CD4-positive, alpha-beta T cell treated with Interleukin-6 at 100 ng/mL for 8 hours (primary cell): Measurements from ENCODE around the gene PRKG1.
"Not testable (repeated sequence)": the region's sequence is repeated elsewhere in the genome, so short reads cannot be mapped to it uniquely, and the experiment has no call there.

Experiments
- DNase-seq: peaks from one replicate; pipeline ENCODE4 v3.0.0-alpha.2; 2020; ENCODE audit warnings: mixed read lengths, low spot score

The PRKG1 gene

DNA sequence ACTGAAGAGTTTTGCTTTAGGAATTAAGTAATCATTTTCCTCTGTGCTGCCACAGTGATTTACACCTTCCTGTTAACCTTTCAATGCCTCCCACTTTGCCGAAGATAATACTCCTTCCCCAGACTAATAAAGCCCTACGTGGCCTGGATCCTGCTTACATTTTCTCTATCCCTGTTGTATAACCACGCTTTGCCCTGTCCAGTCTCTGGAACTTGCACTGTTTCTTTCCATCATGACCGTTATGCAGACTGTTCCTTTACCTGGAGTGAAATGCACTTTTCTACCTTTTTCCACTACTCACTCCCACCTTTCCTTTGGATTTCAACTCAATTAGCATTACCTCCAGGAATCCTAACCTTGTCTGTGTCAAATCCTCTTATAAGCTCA is 154.4 kb downstream of the PRKG1 start:
- no peak for DNase-seq

DNA sequence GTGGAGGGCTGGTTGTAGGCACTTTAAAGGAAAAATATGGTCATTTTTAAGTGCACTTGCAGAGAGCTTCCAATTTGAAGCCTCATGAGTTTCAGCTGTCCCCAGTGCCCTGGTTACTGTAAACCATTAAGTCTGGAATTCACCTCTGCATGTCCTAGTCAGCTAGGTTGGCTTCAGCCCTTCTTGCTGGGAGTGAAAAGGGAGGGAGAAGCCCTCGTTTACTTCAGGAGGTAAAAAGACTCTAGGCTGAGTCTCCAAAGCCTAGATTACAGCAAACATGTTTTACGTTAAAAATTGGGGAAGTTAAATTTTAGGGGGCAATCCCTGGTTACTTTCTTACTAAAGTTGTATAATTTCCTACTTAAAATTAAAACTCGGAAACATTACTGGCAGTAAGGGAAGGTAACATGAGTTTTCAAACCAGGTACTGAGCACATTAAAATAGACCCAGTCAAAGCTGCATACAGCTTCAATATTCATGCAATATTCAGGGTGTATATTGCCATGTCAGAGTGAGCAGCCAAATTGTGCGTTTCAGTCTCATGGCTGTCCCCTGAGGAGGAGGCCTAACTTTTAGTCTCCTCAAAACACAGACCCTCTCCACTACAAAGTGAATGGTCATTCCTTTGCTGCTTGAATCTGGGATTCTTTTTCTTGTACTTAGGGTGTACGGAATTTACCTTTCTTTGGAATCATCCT is 156.7 kb downstream of the PRKG1 start:
- no peak for DNase-seq

DNA sequence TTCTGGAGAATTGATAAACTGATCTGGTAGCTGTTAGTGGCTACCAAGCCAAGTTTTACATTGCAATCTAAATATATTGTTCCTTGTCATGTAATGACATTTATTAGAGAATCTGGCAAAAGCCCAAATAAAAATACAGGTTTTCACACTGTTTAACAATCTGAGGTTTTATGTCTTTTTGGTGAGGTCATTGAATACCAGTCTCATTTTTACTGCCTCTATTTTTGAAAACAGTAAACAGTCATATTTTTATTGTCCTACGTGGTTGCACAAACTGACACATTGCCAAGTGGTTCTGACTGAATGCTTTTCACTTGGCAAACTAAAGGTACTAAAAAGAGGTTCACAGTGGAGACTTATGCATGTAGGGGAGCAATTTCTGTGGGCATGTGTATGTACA is 157.5 kb downstream of the PRKG1 start:
- no peak for DNase-seq

DNA sequence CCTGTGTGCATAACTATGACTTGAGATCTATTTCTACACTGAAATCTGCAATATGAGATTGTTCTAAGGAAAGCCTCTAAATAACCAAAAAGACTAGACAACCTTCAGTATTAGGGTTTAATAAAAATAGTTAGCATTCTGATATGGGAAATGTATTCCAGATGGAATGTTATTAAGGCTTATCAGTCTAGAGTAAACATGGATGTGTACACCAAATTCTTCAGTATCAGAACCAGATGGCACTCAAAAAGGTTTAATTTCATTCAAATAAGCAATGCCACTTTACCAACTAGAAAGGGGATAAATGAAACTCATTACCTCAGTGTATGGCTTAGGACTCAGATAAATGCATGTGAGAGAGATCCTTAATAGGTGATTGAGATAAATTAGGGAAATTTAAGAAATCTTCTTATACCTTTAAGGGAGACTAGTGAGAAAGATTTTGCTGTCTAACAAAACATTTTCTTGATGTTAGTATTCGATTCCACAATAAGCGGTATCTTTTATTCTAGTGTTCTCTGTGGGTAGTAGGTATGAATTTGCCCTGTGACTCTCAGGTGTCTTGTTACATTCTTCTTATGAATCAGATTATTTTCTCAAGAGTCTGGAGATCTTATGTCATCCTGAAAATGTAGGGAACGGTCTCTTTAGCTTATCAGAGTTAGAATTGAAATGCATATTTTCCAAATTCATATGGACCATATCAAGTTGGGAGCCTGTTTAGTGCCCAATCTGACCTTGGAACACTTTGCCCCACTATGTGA is 159.2 kb downstream of the PRKG1 start:
- no peak for DNase-seq

DNA sequence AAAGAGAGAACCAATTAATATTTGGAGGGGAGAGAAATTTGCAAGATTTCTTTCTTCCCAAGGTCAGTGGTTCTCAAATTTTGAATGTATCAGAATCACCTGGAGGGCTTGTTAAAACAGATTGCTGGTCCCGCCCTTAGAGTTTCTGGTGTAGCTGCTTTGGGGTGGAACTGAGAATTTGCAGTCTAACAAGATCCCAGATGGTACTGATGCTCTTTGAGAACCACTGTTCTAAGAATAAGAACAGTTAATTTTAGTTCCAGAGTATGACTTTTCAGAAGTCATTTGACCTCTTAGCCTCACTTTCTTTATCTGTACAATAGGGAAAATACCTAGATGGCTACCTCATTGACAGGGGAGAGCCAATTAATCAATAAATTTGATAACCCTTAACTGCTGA is 161.6 kb downstream of the PRKG1 start:
- no peak for DNase-seq

DNA sequence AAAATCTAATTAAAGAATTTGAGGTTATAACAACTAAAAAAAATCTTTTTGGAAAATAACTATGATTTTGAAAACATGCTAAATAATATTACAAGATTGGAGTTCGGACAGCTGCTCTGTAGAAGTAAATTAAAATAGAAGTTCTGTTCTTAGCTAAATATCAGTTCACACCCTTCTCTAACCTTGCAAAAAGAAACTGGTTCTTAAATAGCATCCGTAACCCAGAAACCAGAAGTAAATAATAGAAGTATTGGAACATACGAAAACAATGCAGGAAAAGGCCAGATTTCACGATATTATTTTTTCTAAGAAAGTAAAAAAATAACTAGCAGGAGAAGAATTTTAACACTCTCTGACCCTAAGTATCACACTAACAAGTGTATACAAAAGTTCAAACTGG is 164.7 kb downstream of the PRKG1 start:
- no peak for DNase-seq

DNA sequence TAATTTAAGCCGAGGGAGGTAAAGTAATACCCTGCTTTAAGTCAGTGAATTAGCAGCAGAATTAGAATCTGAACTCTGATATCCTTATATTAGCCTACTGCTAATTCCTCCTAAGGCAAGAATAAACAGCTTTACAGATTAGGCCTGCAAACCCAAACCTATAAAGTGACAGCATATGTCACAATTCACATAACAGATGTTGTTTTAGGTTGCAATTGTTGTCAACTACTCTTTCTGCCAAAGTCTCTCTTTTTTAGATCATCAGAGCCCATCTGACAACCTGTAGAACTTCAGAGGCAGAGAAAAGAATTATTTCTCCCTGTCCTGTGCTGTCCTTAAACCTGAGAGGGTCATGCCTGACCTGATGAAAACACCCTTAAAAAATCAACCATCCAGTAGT is 167.2 kb downstream of the PRKG1 start:
- DNase-seq = no peak

DNA sequence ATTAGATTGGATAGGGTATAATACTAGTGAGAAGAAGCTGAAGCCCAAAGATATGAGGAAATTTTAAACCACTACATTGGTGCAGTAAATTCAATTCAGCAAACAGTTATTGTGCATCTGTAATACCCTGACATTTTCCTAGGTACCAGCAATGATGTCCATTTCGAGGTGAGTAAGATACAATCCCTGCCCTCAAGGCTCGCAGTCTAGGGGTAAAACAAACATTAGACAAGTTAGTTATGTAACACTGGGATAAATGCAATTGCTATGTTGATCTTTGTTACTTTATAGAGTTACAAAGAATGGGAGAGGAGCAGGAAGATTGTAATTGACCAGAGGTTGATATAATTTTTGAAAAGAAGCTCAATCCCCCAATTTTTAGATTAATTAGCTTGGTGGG is 168.1 kb downstream of the PRKG1 start:
- no peak for DNase-seq

DNA sequence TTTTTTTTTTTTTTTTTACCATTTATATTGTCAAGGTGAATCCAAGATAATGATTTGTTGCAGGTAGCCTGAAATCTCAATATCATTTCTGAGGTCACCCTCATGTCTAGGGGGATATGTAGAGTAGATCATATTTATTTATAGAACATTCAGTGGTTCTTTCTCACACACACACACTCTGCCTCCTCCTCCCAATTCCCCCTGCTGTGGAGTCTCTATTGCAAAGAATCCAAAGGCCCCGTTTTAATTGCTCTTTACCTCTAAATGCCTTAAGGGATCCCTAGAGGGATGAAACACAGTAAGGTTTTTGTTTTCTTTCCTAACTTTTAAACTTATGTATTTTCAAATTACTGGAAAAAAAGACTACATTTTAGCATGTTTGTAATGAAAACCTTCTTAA is 170.0 kb downstream of the PRKG1 start:
- no peak for DNase-seq

DNA sequence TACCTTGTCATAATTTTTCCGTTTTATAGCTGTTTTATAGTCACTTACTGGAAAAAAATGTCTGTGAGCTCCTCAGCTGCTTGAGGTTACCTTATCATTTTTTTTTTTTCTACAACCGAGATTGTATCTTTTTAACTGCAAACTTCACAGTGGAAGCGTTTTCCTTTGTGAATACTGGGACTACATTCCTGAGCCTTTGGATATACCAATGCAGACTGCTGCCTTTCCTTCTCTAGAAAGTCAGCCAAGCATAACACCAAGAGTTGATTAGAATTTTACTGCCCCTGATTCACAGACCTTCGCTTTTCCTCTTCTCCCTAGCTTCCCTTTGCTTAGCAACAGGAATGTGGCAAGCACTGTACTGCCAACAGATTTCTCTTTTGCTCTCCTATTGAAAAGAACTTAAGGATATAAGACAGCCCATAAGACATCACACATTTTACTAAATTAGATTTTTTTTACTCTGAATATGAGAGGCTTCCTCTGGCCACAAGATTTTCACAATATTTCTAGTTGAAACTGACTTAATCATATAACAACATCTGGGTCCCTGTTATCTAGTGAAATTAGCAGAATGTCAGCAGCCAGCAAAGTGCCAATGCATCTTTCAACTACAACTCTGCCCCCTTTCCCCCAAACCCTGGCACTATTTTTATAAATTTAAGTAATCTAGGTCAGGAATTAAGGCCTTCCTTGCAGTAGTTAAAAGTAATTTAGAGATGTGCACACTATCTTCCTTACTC is 170.6 kb downstream of the PRKG1 start:
- no peak for DNase-seq

DNA sequence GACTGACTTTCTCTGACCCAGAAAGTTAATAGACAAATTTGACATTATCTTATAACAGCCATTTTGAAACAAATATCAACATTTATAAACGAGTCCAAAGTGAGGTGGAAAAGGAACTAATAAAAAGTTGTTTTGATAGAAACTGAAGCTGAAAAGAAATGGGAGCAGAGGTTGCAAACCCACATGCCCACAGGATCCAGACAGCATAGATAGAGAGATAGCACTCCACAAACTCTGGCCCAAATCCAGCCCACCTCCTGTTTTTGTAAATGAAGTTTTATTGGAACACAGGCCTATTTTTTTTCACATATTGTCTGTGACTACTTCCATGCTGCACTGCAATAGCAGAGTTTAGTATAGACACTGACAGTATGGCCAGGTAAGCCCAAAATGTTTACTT is 171.9 kb downstream of the PRKG1 start:
- DNase-seq = no peak

DNA sequence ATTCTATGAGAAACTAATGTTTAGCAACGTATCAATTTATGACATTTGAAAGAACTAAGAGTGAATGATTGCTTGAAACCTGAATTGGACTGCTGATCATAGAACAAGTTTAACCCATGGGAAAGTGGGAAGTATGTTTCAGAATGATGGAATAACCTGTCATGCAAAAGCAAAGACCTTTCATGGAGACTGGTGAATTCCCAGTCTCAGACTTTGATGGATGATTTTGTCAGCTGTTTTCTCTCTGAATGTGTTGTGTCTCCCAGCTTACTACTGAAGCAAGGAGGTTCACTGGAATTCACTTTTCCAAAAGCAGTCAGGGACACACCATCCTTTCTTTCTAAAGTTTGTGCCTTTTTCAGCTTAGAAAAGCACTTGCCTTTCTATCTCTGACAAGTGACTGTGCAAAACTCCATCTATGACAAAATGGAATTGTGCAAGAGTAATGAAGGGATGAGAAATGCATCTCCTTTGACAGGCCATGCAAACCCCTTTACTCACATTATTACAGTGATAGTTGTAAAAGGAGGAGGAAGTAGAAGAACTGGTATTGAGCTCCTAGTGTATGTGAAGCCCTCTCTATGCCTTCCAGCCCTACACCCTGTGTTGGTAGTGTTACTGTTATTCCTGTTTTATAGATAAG is 176.1 kb downstream of the PRKG1 start:
- DNase-seq = no peak

DNA sequence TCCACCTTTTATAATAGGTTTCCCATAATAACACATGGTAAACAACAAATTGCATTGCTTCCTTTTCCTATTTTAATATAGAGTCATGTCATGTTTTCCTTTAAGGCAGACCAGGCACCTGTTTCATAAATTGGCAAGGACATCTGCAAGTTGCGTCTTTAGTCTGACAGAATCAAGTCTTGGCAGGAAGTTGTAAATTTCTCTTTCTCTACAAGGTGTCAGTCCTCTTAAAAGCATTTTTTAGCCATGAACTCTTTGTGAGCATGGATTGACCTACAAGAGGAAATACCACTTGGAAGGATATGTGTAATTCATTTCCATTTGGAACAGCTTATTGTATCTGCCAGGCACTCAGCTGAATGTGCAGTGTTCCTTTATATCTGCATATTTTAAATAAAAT is 176.8 kb downstream of the PRKG1 start:
- no peak for DNase-seq

DNA sequence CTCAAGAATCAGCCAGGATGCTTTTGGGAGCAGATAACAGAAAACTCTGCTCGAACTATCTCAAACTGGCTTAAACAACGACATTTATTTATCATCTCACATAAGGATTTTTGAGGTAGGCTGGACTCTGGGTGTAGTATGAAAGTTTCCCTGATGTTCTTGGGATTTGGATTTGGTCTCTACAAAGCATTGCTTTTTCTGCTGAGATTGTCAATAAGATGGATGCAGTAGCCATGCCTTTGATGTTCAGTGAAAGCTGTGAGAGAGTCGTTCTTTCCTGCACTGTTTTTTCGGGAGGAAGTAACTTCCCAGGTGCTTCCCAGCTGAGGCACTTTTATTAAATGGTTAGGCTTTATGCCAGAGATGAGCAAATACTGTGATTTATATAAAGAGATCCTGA is 181.1 kb downstream of the PRKG1 start:
- DNase-seq = no peak

DNA sequence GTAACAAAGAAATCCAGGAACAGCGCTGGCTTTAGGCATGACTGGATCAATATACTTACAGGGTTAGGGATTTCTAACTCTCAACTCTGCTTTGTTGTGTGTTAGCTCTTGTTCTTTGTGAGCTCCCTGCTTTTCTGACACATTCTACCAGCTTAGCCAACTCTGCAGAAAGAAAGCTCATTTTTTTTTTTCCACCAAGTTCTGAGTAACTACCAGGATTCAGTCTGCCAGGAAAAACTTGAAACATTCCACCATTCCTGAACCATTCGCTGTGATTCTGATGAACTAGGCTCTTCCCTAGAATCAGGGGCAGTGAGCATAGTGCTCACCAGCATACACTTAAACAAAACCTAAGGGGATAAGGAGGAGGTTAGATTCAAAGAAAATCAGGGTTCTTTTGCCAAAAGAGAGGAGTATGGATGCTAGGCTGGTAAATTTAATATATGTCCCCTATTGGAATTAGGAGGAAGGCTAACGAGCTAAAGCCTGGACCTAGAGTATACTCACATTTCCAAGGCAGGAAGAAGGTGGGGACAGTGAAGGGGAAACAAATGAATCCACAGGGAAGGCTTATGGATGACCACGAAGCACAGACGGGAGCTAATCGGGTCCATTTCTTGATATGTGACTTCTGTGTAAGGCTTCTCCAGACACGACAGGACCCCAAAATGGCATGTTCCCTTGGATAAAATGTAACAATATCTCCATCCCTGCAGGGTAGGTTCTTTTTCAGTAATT is 183.4 kb downstream of the PRKG1 start:
- no peak for DNase-seq

DNA sequence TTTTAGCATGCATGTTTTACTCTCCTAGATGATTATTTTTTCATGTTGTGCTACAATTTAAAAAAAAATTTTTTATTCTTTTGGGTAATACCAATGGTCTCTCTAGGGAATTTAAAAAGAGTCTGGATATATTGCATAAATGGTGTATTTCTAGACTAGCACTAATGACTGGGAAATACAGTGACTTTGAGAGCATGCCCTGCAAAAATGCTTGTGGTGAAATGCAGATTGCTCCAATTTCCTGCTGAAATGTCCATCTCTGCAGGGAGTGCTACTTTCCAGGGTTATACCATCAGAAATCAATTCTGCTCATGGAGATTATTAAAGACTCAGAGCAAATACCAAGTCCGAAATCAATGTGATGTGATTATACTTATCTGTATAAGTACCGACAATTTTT is 186.1 kb downstream of the PRKG1 start:
- no peak for DNase-seq

DNA sequence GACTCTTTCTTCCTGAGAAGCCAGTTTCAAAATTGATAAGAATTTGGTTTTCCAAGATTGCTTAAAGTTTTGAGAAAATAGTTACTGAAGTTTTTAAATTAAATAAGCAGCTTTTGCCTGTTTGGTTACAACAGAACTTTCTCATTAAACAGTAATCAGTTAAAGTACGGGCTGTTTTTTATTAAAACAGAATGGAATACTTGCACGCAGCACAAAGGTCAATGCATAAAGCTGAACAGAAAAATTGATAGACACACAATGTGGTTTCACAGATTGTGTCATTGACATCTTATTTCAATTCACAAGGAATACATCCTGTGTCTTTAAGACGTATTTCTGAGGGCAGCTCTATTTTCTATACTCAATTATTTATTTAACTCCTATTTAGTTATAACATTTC is 192.2 kb downstream of the PRKG1 start:
- DNase-seq = no peak

DNA sequence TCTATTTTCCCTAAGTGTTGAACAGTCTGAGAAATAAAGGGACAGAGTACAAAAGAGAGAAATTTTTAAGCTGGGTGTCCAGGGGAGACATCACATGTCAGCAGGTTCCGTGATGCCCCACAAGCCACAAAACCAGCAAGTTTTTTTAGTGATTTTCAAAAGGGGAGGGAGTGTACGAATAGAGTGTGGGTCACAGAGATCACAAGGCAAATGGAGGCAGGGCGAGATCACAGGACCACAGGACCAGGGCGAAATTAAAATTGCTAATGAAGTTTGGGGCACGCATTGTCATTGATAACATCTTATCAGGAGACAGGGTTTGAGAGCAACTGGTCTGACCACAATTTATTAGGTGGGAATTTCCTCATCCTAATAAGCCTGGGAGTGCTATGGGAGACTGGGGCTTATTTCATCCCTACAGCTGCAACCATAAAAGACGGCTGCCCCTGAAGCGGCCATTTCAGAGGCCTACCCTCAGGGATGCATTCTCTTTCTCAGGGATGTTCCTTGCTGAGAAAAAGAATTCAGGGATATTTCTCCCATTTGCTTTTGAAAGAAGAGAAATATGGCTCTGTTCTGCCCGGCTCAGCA is 193.8 kb downstream of the PRKG1 start:
- not testable (repeated sequence) for DNase-seq

DNA sequence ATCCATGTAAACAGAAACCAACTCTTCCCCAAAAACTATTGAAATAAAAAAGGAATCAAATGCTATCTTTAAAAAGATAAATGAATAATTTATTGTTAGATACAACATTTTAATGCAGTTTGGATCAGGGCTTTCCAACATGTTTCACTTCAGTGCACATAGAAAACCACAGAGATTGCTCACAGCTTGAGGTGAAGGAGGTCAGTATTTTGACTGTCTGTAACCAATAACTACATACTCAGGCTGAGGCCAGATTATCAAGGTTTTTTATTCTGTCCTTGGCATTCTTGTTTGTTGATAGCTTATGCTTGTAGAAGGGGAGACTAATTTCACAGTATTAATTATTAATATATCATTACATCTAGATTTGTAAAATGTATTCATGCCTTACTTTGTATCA is 195.5 kb downstream of the PRKG1 start:
- DNase-seq = no peak

DNA sequence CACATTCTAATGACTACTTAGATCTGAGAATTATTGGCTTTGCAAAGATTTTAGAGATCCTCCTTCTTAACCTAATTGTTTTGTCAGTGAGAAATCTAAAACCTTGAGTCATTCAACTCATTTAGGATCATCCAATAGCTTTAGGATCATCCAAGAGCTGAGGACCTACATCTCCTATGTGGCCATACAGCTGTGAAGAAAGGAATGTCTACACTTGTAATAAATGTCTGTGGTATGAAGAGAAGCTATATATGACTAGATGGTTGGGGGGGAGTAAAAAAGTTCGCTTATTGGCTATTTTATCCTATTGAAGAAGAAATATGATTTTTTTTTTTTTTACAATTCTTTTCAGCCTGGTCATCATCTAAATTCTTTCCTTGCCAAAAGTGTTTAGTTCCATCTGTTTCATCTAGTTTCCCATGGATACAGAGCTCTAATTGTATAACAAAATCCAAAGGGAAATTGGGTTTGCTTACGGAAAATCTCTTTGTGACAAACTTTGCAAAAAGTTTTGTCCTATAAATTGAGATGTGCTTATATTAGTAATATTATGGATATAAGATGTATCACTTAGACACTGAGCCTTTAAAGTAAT is 196.7 kb downstream of the PRKG1 start:
- no peak for DNase-seq

DNA sequence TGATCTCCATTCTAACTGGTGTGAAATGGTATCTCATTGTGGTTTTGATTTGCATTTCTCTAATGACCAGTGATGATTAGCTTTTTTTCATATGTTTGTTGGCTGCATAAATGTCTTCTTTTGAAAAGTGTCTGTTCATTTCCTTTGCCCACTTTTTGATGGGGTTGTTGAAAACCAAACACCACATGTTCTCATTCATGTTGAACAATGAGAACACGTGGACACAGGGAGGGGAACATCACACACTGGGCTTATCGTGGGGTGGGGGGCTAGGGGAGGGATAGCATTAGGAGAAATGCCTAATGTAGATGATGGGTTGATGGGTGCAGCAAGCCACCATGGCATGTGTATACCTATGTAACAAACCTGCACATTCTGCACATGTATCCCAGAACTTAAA is 197.8 kb downstream of the PRKG1 start:
- not testable (repeated sequence) for DNase-seq
